ENCODE data around the gene TOX2. TPM values are rescaled to one million over a fixed set of nuclear protein-coding genes. Genes with fewer than 3 reads are reported as not detected.

TOX2 gene
- total RNA-seq, 1 donor from 2014 or later, result 5.0 TPM

GRCh38 chr20:43936805-43937204 is 22.2 kb downstream of the TOX2 start:
- Mint-ChIP-seq H3K27me3 (ENCODE audit: unreplicated experiment) (peaks cover 7% of the 10 kb centered on the region), H3K27ac (ENCODE audit: unreplicated experiment) (no peak overlapping the region), H3K4me3 (ENCODE audit: unreplicated experiment) (no peak overlapping the region), H3K36me3 (ENCODE audit: low read depth, unreplicated experiment) (no peaks in the 10 kb centered on the region), H3K9me3 (ENCODE audit: unreplicated experiment) (no peaks in the 10 kb centered on the region), H3K4me1 (ENCODE audit: unreplicated experiment) (peaks cover 3% of the 10 kb centered on the region)
- DNase-seq (ENCODE audit: low spot score), result no peak
- no peak for TF ChIP-seq CTCF (IDR thresholded peaks at IDR 0.05; ENCODE audit: unreplicated experiment)

GRCh38 chr20:43937591-43937990 is 22.9 kb downstream of the TOX2 start:
- no peak for DNase-seq (ENCODE audit: low spot score)
- Mint-ChIP-seq H3K27me3 (ENCODE audit: unreplicated experiment) (peaks cover 5% of the 10 kb centered on the region), H3K27ac (ENCODE audit: unreplicated experiment) (no peak overlapping the region), H3K36me3 (ENCODE audit: low read depth, unreplicated experiment) (no peaks in the 10 kb centered on the region), H3K9me3 (ENCODE audit: unreplicated experiment) (no peaks in the 10 kb centered on the region), H3K4me1 (ENCODE audit: unreplicated experiment) (peaks cover 8% of the 10 kb centered on the region), H3K4me3 (ENCODE audit: unreplicated experiment) (no peak overlapping the region)
- no peak for TF ChIP-seq CTCF (IDR thresholded peaks at IDR 0.05; ENCODE audit: unreplicated experiment)

- no peak overlapping the region for H3K27ac Mint-ChIP-seq (ENCODE audit: unreplicated experiment)
- DNase-seq (ENCODE audit: low spot score), result no peak
- no peaks in the 10 kb centered on the region for H3K9me3 Mint-ChIP-seq (ENCODE audit: unreplicated experiment)
- peaks cover 5% of the 10 kb centered on the region for H3K27me3 Mint-ChIP-seq (ENCODE audit: unreplicated experiment)
- H3K36me3 Mint-ChIP-seq (ENCODE audit: low read depth, unreplicated experiment), result no peaks in the 10 kb centered on the region
- H3K4me1 Mint-ChIP-seq (ENCODE audit: unreplicated experiment), result peaks cover 12% of the 10 kb centered on the region
- no peak for TF ChIP-seq CTCF (IDR thresholded peaks at IDR 0.05; ENCODE audit: unreplicated experiment)
- H3K4me3 Mint-ChIP-seq (ENCODE audit: unreplicated experiment), result no peak overlapping the region
Observed at GRCh38 chr20:43938017-43938655, 23.5 kb downstream of the TOX2 start.

GRCh38 chr20:43938932-43939761 is 24.5 kb downstream of the TOX2 start:
- Mint-ChIP-seq H3K9me3 (ENCODE audit: unreplicated experiment) (no peaks in the 10 kb centered on the region), H3K27ac (ENCODE audit: unreplicated experiment) (no peak overlapping the region), H3K27me3 (ENCODE audit: unreplicated experiment) (peaks cover 4% of the 10 kb centered on the region), H3K4me1 (ENCODE audit: unreplicated experiment) (peaks cover 15% of the 10 kb centered on the region), H3K36me3 (ENCODE audit: low read depth, unreplicated experiment) (no peaks in the 10 kb centered on the region), H3K4me3 (ENCODE audit: unreplicated experiment) (no peak overlapping the region)
- no peak for TF ChIP-seq CTCF (IDR thresholded peaks at IDR 0.05; ENCODE audit: unreplicated experiment)
- no peak for DNase-seq (ENCODE audit: low spot score)

GRCh38 chr20:43939762-43940121 is 25.1 kb downstream of the TOX2 start:
- no peak overlapping the region for H3K4me3 Mint-ChIP-seq (ENCODE audit: unreplicated experiment)
- no peak for TF ChIP-seq CTCF (IDR thresholded peaks at IDR 0.05; ENCODE audit: unreplicated experiment)
- no peak overlapping the region for H3K27ac Mint-ChIP-seq (ENCODE audit: unreplicated experiment)

More at GRCh38 chr20:43939762-43940121, 25.1 kb downstream of the TOX2 start:
- no peak for DNase-seq (ENCODE audit: low spot score)
- no peaks in the 10 kb centered on the region for H3K9me3 Mint-ChIP-seq (ENCODE audit: unreplicated experiment)
- H3K4me1 Mint-ChIP-seq (ENCODE audit: unreplicated experiment), result peaks cover 15% of the 10 kb centered on the region
- no peaks in the 10 kb centered on the region for H3K36me3 Mint-ChIP-seq (ENCODE audit: low read depth, unreplicated experiment)
- peaks cover 4% of the 10 kb centered on the region for H3K27me3 Mint-ChIP-seq (ENCODE audit: unreplicated experiment)

All from endothelial cell (in vitro differentiated cells).